Measurements from ENCODE around the gene USP6.

GRCh38 chr17:5110816-5111215 lies 5.0 kb upstream of the USP6 start:
- TF ChIP-seq, protein P1, sequence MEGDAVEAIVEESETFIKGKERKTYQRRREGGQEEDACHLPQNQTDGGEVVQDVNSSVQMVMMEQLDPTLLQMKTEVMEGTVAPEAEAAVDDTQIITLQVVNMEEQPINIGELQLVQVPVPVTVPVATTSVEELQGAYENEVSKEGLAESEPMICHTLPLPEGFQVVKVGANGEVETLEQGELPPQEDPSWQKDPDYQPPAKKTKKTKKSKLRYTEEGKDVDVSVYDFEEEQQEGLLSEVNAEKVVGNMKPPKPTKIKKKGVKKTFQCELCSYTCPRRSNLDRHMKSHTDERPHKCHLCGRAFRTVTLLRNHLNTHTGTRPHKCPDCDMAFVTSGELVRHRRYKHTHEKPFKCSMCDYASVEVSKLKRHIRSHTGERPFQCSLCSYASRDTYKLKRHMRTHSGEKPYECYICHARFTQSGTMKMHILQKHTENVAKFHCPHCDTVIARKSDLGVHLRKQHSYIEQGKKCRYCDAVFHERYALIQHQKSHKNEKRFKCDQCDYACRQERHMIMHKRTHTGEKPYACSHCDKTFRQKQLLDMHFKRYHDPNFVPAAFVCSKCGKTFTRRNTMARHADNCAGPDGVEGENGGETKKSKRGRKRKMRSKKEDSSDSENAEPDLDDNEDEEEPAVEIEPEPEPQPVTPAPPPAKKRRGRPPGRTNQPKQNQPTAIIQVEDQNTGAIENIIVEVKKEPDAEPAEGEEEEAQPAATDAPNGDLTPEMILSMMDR (IDR thresholded peaks at IDR 0.05) = no peak
- TF ChIP-seq USF2 (CRISPR knock-in tag; IDR thresholded peaks at IDR 0.05) (no peak), CREB1 (CRISPR knock-in tag; IDR thresholded peaks at IDR 0.05) (no peak), ZBTB43 (CRISPR knock-in tag; IDR thresholded peaks at IDR 0.05) (no peak), SMAD3 (CRISPR knock-in tag; IDR thresholded peaks at IDR 0.05; ENCODE audit: borderline replicate concordance) (no peak), FOXP1 (CRISPR knock-in tag; IDR thresholded peaks at IDR 0.05; ENCODE audit: borderline replicate concordance) (no peak)
- TF ChIP-seq, protein P2, sequence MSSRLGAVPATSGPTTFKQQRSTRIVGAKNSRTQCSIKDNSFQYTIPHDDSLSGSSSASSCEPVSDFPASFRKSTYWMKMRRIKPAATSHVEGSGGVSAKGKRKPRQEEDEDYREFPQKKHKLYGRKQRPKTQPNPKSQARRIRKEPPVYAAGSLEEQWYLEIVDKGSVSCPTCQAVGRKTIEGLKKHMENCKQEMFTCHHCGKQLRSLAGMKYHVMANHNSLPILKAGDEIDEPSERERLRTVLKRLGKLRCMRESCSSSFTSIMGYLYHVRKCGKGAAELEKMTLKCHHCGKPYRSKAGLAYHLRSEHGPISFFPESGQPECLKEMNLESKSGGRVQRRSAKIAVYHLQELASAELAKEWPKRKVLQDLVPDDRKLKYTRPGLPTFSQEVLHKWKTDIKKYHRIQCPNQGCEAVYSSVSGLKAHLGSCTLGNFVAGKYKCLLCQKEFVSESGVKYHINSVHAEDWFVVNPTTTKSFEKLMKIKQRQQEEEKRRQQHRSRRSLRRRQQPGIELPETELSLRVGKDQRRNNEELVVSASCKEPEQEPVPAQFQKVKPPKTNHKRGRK (CRISPR knock-in tag; IDR thresholded peaks at IDR 0.05; ENCODE audit: borderline replicate concordance) = no peak
- TF ChIP-seq, protein P3, sequence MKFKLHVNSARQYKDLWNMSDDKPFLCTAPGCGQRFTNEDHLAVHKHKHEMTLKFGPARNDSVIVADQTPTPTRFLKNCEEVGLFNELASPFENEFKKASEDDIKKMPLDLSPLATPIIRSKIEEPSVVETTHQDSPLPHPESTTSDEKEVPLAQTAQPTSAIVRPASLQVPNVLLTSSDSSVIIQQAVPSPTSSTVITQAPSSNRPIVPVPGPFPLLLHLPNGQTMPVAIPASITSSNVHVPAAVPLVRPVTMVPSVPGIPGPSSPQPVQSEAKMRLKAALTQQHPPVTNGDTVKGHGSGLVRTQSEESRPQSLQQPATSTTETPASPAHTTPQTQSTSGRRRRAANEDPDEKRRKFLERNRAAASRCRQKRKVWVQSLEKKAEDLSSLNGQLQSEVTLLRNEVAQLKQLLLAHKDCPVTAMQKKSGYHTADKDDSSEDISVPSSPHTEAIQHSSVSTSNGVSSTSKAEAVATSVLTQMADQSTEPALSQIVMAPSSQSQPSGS (CRISPR knock-in tag; IDR thresholded peaks at IDR 0.05; ENCODE audit: borderline replicate concordance, low read depth) = no peak
- TF ChIP-seq, protein P4, sequence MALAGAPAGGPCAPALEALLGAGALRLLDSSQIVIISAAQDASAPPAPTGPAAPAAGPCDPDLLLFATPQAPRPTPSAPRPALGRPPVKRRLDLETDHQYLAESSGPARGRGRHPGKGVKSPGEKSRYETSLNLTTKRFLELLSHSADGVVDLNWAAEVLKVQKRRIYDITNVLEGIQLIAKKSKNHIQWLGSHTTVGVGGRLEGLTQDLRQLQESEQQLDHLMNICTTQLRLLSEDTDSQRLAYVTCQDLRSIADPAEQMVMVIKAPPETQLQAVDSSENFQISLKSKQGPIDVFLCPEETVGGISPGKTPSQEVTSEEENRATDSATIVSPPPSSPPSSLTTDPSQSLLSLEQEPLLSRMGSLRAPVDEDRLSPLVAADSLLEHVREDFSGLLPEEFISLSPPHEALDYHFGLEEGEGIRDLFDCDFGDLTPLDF (CRISPR knock-in tag; IDR thresholded peaks at IDR 0.05) = no peak

Data from WTC11 (cell line).